Ishikawa (cell line): ENCODE measurements around the gene LGR4.

Source experiments
- CEBPB ChIP-seq: IDR thresholded peaks from 2 replicates; pipeline ENCODE4 v1.6.1; 2012
- CREB1 ChIP-seq: IDR thresholded peaks from 2 replicates; pipeline ENCODE4 v1.6.1; 2012; ENCODE audit warnings: low read depth
- EGR1 ChIP-seq: IDR thresholded peaks from 2 replicates; pipeline ENCODE4 v1.6.1; 2012
- EP300 ChIP-seq: IDR thresholded peaks from 2 replicates; pipeline ENCODE4 v1.6.1; 2012; ENCODE audit warnings: borderline replicate concordance
- FOXM1 ChIP-seq: IDR thresholded peaks from 2 replicates; pipeline ENCODE4 v1.6.1; 2012; ENCODE audit warnings: low read depth, borderline replicate concordance
- MAX ChIP-seq: IDR thresholded peaks from 2 replicates; pipeline ENCODE4 v1.6.1; 2012
- NFIC ChIP-seq: IDR thresholded peaks from 2 replicates; pipeline ENCODE4 v1.6.1; 2012
- RAD21 ChIP-seq: IDR thresholded peaks from 2 replicates; pipeline ENCODE4 v1.6.1; 2012; ENCODE audit warnings: low read depth
- REST ChIP-seq: IDR thresholded peaks from 2 replicates; pipeline ENCODE4 v1.6.1; 2012; ENCODE audit warnings: low read depth, mild to moderate bottlenecking
- TAF1 ChIP-seq: IDR thresholded peaks from 2 replicates; pipeline ENCODE4 v1.6.1; 2012; ENCODE audit warnings: low read depth, mild to moderate bottlenecking
- TCF12 ChIP-seq: IDR thresholded peaks from 2 replicates; pipeline ENCODE4 v1.6.1; 2012; ENCODE audit warnings: low read depth
- TEAD4 ChIP-seq: IDR thresholded peaks from 2 replicates; pipeline ENCODE4 v1.6.1; 2012
- USF1 ChIP-seq: IDR thresholded peaks from 2 replicates; pipeline ENCODE4 v1.6.1; 2012
- YY1 ChIP-seq: IDR thresholded peaks from 2 replicates; pipeline ENCODE4 v1.6.1; 2012; ENCODE audit warnings: low read depth
- ZBTB7A ChIP-seq: IDR thresholded peaks from 2 replicates; pipeline ENCODE4 v1.6.1; 2012; ENCODE audit warnings: low read depth

Gene LGR4

GRCh38 chr11:27427183-27427980, 45.2 kb downstream of the LGR4 start:
- no peak for TF ChIP-seq CEBPB
- no peak for TF ChIP-seq TAF1
- TF ChIP-seq TCF12, result no peak
- TF ChIP-seq EGR1, result no peak
- TF ChIP-seq FOXM1, result no peak
- TF ChIP-seq EP300, result no peak
- TF ChIP-seq REST, result no peak
- no peak for TF ChIP-seq YY1
- no peak for TF ChIP-seq RAD21
- no peak for TF ChIP-seq ZBTB7A
- no peak for TF ChIP-seq TEAD4
- TF ChIP-seq CREB1, result no peak
- TF ChIP-seq NFIC, result no peak
- no peak for TF ChIP-seq MAX
- no peak for TF ChIP-seq USF1

- TF ChIP-seq EP300 (no peak), MAX (no peak), TAF1 (no peak), EGR1 (no peak), ZBTB7A (no peak), NFIC (no peak), REST (no peak), FOXM1 (no peak), USF1 (no peak), TCF12 (no peak), TEAD4 (no peak), CEBPB (no peak), CREB1 (no peak), RAD21 (no peak), YY1 (no peak)
These were observed 46.8 kb downstream of the LGR4 start for GRCh38 chr11:27425814-27426213.

- TF ChIP-seq FOXM1 (no peak), TEAD4 (no peak), NFIC (no peak), ZBTB7A (no peak), TAF1 (no peak), USF1 (no peak), CREB1 (no peak), TCF12 (no peak), EGR1 (no peak), RAD21 (no peak)
These were observed 49.5 kb downstream of the LGR4 start for GRCh38 chr11:27423125-27423524.

- TF ChIP-seq MAX, result no peak
- TF ChIP-seq RAD21, result no peak
- no peak for TF ChIP-seq USF1
- no peak for TF ChIP-seq TCF12
- no peak for TF ChIP-seq REST
- TF ChIP-seq TAF1, result no peak
These were observed 50.6 kb downstream of the LGR4 start for GRCh38 chr11:27421819-27422494.
